Measurements from ENCODE around the gene CADPS.

DNA sequence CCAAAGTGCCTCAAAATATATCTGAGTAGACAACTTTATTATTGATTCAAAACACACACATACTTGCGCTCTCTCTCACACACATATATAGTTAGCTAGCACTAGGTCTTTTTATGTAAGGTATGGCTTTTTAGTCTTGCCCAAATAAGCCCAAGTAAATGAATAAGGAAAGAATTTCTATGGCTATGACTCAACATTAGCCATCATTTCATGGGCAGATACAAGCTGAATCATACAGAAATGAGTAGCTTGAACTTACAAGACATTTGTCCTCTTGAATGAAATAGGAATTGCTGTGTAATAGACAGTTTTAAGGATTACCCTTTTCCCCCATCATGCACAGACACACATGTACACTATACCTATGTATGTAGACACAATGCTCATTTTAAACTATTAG lies 4.9 kb downstream of the CADPS start:
- TF ChIP-seq, protein P1, sequence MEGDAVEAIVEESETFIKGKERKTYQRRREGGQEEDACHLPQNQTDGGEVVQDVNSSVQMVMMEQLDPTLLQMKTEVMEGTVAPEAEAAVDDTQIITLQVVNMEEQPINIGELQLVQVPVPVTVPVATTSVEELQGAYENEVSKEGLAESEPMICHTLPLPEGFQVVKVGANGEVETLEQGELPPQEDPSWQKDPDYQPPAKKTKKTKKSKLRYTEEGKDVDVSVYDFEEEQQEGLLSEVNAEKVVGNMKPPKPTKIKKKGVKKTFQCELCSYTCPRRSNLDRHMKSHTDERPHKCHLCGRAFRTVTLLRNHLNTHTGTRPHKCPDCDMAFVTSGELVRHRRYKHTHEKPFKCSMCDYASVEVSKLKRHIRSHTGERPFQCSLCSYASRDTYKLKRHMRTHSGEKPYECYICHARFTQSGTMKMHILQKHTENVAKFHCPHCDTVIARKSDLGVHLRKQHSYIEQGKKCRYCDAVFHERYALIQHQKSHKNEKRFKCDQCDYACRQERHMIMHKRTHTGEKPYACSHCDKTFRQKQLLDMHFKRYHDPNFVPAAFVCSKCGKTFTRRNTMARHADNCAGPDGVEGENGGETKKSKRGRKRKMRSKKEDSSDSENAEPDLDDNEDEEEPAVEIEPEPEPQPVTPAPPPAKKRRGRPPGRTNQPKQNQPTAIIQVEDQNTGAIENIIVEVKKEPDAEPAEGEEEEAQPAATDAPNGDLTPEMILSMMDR (conservative IDR thresholded peaks at IDR 0.05; ENCODE audit: low read length): no peak
- TF ChIP-seq EZH2phosphoT487 (IDR thresholded peaks at IDR 0.05; ENCODE audit: borderline replicate concordance, low read depth, low read length): no peak

Data from OCI-LY7 (cell line).